ENCODE data around the gene RYR2.

RYR2 gene

GRCh38 chr1:237684236-237684635, 642.3 kb downstream of the RYR2 start:
- no peak for DNase-seq

GRCh38 chr1:237685551-237685950, 643.6 kb downstream of the RYR2 start:
- no peak for DNase-seq

- DNase-seq: no peak
Measured at GRCh38 chr1:237687804-237688203, 645.8 kb downstream of the RYR2 start.

GRCh38 chr1:237690656-237691055, 648.7 kb downstream of the RYR2 start:
- DNase-seq: no peak

- no peak for DNase-seq
Measured at GRCh38 chr1:237692255-237692654, 650.3 kb downstream of the RYR2 start.

GRCh38 chr1:237695878-237696277, 653.9 kb downstream of the RYR2 start:
- DNase-seq: no peak

- DNase-seq: no peak
Measured at GRCh38 chr1:237700181-237700580, 658.2 kb downstream of the RYR2 start.

- DNase-seq: no peak
Measured at GRCh38 chr1:237701534-237701933, 659.5 kb downstream of the RYR2 start.

GRCh38 chr1:237702161-237702560, 660.2 kb downstream of the RYR2 start:
- no peak for DNase-seq

- DNase-seq: no peak
Measured at GRCh38 chr1:237705462-237705861, 663.5 kb downstream of the RYR2 start.

- no peak for DNase-seq
Measured at GRCh38 chr1:237709355-237709754, 667.4 kb downstream of the RYR2 start.

- no peak for DNase-seq
Measured at GRCh38 chr1:237711281-237711680, 669.3 kb downstream of the RYR2 start.

- DNase-seq: no peak
Measured at GRCh38 chr1:237712082-237712481, 670.1 kb downstream of the RYR2 start.

GRCh38 chr1:237712586-237713157, 670.7 kb downstream of the RYR2 start:
- DNase-seq: peak; percentile 3

GRCh38 chr1:237713916-237714315, 671.9 kb downstream of the RYR2 start:
- no peak for DNase-seq

GRCh38 chr1:237717106-237717505, 675.1 kb downstream of the RYR2 start:
- DNase-seq: no peak

GRCh38 chr1:237730826-237731350, 688.9 kb downstream of the RYR2 start:
- no peak for DNase-seq

GRCh38 chr1:237732657-237733056, 690.7 kb downstream of the RYR2 start:
- DNase-seq: no peak

GRCh38 chr1:237736372-237737029, 694.5 kb downstream of the RYR2 start:
- DNase-seq: no peak

- no peak for DNase-seq
Measured at GRCh38 chr1:237737448-237737847, 695.5 kb downstream of the RYR2 start.

- DNase-seq: no peak
Measured at GRCh38 chr1:237737938-237738610, 696.1 kb downstream of the RYR2 start.

- DNase-seq: no peak
Measured at GRCh38 chr1:237740846-237741245, 698.9 kb downstream of the RYR2 start.

- DNase-seq: no peak
Measured at GRCh38 chr1:237745545-237745944, 703.6 kb downstream of the RYR2 start.
